GM12873 (cell line): ENCODE data around the gene GPR139.

Experiments
- TF ChIP-seq, protein P1 (sequence below): IDR thresholded peaks from 2 replicates; pipeline ENCODE4 v1.5.1; 2012; ENCODE audit warnings: low read depth, mild to moderate bottlenecking, moderate library complexity, low read length, control low read depth; ENCODE audit not compliant: insufficient read depth; ENCODE audit errors: missing control alignments

GPR139 gene

DNA sequence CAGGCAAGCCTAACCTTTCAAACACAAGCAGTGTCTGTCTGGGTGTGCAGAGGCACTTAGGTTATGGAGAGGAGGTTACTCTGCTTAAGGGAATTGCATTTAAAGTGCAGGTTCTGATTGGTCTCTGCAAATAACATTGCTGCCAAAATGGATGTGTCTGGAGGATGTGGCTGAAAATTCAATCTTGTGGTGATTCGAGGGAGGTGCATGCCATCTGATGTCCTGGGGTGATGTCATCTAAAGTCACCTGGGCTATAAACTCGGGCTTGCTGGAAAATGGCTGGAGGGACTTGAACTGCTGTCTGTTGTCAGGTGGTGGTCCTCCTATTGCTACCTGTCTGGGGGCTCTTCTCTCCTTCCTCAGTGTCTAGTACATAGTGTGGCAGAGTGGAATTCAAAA lies 28.3 kb upstream of the GPR139 start:
- TF ChIP-seq, protein P1, sequence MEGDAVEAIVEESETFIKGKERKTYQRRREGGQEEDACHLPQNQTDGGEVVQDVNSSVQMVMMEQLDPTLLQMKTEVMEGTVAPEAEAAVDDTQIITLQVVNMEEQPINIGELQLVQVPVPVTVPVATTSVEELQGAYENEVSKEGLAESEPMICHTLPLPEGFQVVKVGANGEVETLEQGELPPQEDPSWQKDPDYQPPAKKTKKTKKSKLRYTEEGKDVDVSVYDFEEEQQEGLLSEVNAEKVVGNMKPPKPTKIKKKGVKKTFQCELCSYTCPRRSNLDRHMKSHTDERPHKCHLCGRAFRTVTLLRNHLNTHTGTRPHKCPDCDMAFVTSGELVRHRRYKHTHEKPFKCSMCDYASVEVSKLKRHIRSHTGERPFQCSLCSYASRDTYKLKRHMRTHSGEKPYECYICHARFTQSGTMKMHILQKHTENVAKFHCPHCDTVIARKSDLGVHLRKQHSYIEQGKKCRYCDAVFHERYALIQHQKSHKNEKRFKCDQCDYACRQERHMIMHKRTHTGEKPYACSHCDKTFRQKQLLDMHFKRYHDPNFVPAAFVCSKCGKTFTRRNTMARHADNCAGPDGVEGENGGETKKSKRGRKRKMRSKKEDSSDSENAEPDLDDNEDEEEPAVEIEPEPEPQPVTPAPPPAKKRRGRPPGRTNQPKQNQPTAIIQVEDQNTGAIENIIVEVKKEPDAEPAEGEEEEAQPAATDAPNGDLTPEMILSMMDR, result no peak

DNA sequence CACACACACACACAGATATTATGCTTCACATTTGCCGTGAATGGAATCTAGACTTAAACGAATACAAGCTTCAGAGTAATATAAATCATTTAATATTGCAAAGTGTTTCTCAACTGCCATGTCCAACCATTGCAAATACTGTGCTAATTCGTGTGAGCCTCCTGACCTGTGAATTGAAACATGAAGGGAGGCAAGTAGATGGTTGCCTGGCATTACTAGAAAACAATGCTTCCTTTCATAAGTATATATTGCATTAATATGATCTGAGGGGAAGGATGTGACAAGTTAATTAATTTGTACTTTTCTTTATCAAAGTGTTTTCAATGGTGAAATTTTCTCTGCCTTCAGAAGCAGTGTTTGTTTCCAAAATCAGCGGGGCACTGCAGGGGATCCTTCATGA lies 25.7 kb upstream of the GPR139 start:
- TF ChIP-seq, protein P1, result no peak

DNA sequence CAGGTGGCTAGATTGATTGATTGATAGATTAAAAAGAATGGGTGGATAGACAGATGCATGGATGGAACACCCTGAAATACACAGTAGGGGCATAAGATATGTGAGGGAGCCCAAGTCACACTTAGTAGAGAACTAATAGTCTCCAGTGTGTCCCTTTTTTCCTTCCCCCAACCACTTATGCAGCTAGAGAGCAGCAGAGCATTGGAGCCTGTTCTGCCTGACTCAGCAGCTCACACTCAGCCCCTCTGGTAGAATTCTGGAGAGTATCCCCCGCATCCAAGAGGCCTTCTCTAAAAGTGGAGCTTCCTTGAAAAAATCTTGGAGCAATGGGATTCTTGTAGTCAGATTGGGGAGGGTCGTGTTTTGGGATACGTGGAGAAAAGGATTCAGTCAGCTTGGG lies 20.5 kb upstream of the GPR139 start:
- TF ChIP-seq, protein P1, result no peak

DNA sequence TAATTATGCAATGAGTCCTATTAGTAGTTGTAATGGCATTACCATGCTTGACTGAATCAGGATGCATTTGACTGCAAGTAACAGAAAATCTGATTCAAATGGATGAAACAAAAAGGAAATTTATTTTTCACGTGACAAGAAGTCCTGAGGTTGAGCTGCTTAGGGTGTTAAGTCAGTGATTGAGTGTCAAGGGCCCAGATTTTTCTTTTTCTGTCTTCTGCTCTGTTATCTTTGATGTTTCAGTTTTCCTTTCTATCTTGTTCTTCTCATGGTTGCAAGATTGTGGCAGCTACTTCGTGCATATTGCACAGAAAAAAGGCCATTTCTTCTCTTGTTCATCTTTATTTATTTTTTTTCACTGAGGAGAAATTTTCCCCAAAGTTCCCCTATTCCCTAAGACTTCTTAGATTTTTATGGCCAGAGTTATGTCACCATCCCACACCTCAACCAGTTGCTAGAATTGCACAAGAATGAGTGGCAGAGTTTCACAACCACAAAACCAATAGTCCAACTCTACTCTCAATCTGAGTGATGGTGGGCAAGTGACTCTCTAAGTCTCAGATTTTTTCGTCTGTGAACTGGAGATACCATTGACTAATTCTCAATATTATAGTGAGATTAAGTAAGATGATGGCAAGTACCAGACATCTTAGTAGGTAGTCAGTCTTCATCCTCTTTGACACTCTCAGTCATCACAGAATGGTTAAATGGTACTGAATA lies 15.7 kb upstream of the GPR139 start:
- TF ChIP-seq, protein P1, result no peak

DNA sequence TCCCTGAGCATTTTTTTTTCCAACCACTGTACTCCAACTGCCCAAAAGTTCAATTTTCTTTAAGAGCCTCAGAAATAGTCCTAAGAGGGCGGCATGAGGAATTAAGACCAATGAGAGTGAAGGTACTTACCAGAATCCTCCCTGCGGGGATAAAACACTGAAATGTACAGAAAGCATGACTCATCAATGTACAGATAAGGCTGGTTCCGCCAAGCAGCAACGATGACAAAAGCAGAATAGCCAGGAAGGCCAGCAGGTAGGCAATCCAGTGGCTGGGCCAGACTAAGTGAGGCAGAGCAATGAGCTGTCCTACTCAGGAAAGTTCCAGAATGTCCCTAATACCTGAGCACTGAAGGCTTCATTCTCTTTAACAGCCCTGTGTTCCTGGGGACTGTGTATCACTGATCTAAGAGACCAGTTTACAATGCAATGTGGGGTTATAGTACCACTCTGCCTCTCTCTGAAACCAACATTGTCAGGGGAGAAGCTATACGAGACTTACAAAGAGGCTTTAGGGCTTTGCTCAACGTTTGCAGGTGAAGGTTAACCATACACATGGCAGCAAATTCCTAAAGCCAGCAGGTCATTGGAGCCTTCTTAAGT lies 11.0 kb upstream of the GPR139 start:
- TF ChIP-seq, protein P1, result no peak

DNA sequence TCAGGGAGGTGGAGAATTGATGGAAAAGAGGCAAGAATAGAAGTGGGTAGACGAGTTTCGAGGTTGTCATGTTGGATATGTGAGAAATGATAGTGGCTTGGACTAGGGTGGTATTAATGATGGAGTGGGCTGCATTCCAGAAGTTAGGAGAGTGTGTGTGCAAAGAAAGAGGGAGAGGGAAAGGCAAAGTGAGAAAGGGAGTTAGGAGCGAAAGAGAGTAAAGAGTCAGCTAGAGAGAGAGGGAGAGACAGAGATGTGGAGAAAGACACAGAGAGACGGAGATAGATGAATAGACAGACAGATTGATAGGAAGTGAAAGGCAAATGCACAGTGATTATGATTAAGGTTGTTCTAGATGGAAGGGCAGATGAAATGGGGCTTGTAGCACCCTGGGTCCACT lies 5.4 kb upstream of the GPR139 start:
- TF ChIP-seq, protein P1, result no peak

DNA sequence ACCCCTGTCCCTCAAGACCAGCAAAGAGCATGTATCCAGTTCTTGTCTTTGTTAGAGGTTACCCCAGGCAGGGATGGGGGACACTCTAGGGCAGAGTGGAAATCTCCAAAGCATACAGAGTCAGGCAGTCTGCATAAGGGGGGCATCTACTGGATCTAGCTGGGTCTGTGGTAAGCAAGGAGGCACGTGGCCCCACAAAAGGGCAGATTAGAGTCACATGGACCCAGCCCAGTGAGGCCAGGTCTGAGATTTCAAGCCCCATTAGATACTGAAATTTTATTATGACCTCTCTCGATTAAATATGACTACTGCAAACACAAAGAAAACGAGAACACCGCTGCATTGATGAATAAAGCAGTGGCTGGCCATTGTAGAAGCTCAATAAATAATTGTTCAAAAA lies 1.6 kb upstream of the GPR139 start:
- TF ChIP-seq, protein P1, result no peak
